CD14-positive monocyte (primary cell): ENCODE data around the gene BMPER. TPM values are rescaled to one million over a fixed set of nuclear protein-coding genes. Genes with fewer than 3 reads are reported as not detected.

Experiments used
- DNase-seq, 3 donors: peaks; one replicate each; pipeline ENCODE4 v3.0.0-alpha.2; 2011 to 2022
- H2AFZ ChIP-seq: 2 replicates; pipeline ENCODE4 v1.6.0; 2012; ENCODE audit warnings: mild to moderate bottlenecking, low read depth, low read length, inconsistent platforms; ENCODE audit not compliant: insufficient read depth, poor library complexity, severe bottlenecking
- H3K27ac ChIP-seq, 2 donors: 1 replicate in 1 of 2; 2 replicates in 1 of 2; pipeline ENCODE4 v1.5.1; 2012 to 2013; ENCODE audit warnings: low read length in 2 of 2, control low read depth in 1 of 2, inconsistent platforms in 1 of 2, low read depth in 1 of 2, mild to moderate bottlenecking in 1 of 2
- H3K27me3 ChIP-seq, 2 donors: one replicate each; pipeline versions ENCODE4 v1.6.0 to v1.6.1; 2011 to 2013; ENCODE audit warnings: low read length in 2 of 2; ENCODE audit not compliant: control insufficient read depth in 2 of 2, insufficient read depth in 2 of 2
- H3K36me3 ChIP-seq, 2 donors: replicated peaks in 1 of 2; 1 replicate in 1 of 2; 2 replicates in 1 of 2; pipeline versions ENCODE4 v1.5.1 to v1.6.1; 2012 to 2013; ENCODE audit warnings: low read length in 2 of 2, control low read depth in 1 of 2, inconsistent platforms in 1 of 2, mild to moderate bottlenecking in 1 of 2; ENCODE audit not compliant: insufficient read depth in 2 of 2, control insufficient read depth in 1 of 2
- H3K4me1 ChIP-seq, 2 donors: 1 replicate in 1 of 2; 2 replicates in 1 of 2; pipeline versions ENCODE4 v1.5.1 to v1.6.1; 2012 to 2013; ENCODE audit warnings: low read length in 2 of 2, control low read depth in 1 of 2, inconsistent platforms in 1 of 2, mild to moderate bottlenecking in 1 of 2, moderate library complexity in 1 of 2; ENCODE audit not compliant: insufficient read depth in 2 of 2, control insufficient read depth in 1 of 2
- H3K4me2 ChIP-seq: replicated peaks from 2 replicates; pipeline ENCODE3; 2012; ENCODE audit warnings: low read length, moderate library complexity, mild to moderate bottlenecking; ENCODE audit not compliant: poor library complexity, severe bottlenecking; ENCODE audit errors: extremely low read depth
- H3K4me3 ChIP-seq, 3 experiments: fragments of 200-600 bp in 1 of 3; sonication (generic) in 1 of 3; replicated peaks in 1 of 3; 1 replicate in 2 of 3; 2 replicates in 1 of 3; pipeline ENCODE4 v1.5.1; 2011 to 2013; ENCODE audit warnings: low read length in 3 of 3, mild to moderate bottlenecking in 3 of 3, control low read depth in 2 of 3, low read depth in 2 of 3, inconsistent platforms in 1 of 3, moderate library complexity in 1 of 3
- H3K79me2 ChIP-seq: 2 replicates; pipeline ENCODE4 v1.6.0; 2012; ENCODE audit warnings: mild to moderate bottlenecking, control low read depth, inconsistent platforms, low read length, moderate library complexity; ENCODE audit not compliant: insufficient read depth
- H3K9ac ChIP-seq: 2 replicates; pipeline ENCODE4 v1.6.0; 2017; ENCODE audit warnings: low read length, mild to moderate bottlenecking; ENCODE audit not compliant: insufficient read depth, poor library complexity, severe bottlenecking
- H3K9me3 ChIP-seq, 2 donors: replicated peaks in 1 of 2; 1 replicate in 1 of 2; 2 replicates in 1 of 2; pipeline versions ENCODE4 v1.5.1 to v1.6.1; 2012 to 2013; ENCODE audit warnings: low read length in 2 of 2, control low read depth in 1 of 2; ENCODE audit not compliant: control insufficient read depth in 1 of 2, insufficient read depth in 1 of 2
- H4K20me1 ChIP-seq: 2 replicates; pipeline ENCODE4 v1.6.0; 2012; ENCODE audit warnings: mild to moderate bottlenecking, low read length, control low read depth, moderate library complexity; ENCODE audit not compliant: insufficient read depth
- H3K27ac Mint-ChIP-seq, 7 donors: one replicate each; pipeline ENCODE4 v1.8.0; 2020; ENCODE audit warnings: mild to moderate bottlenecking in 7 of 7, mixed read lengths in 7 of 7, moderate library complexity in 6 of 7, inconsistent platforms in 2 of 7
- H3K27me3 Mint-ChIP-seq, 3 donors: one replicate each; pipeline ENCODE4 v1.8.0; 2021 to 2022; ENCODE audit warnings: low read depth in 3 of 3, mild to moderate bottlenecking in 3 of 3, mixed read lengths in 3 of 3, moderate library complexity in 3 of 3, inconsistent platforms in 1 of 3
- H3K36me3 Mint-ChIP-seq, 2 donors: one replicate each; pipeline ENCODE4 v1.8.0; 2020; ENCODE audit warnings: mixed read lengths in 2 of 2, inconsistent platforms in 1 of 2, mild to moderate bottlenecking in 1 of 2
- H3K4me1 Mint-ChIP-seq: one replicate; pipeline ENCODE4 v1.8.0; 2020; ENCODE audit warnings: mild to moderate bottlenecking, mixed read lengths
- H3K4me3 Mint-ChIP-seq, 2 donors: one replicate each; pipeline ENCODE4 v1.8.0; 2020; ENCODE audit warnings: mild to moderate bottlenecking in 2 of 2, mixed read lengths in 2 of 2, moderate library complexity in 1 of 2
- H3K9me3 Mint-ChIP-seq, 7 donors: one replicate each; pipeline ENCODE4 v1.8.0; 2020 to 2022; ENCODE audit warnings: mixed read lengths in 7 of 7, mild to moderate bottlenecking in 6 of 7, moderate library complexity in 6 of 7, inconsistent platforms in 2 of 7
- WGBS: methylation state at CpG from one replicate; pipeline ENCODE4 v1.1.5; 2013; ENCODE audit warnings: missing lambda C conversion rate; ENCODE audit not compliant: insufficient coverage; 5-methylcytosine and 5-hydroxymethylcytosine counted together
- intact Hi-C, 2 donors: fragments of 100-400 bp; cut with micrococcal nuclease; formaldehyde crosslinking; loops; one replicate each; pipeline versions ENCODE4 v1.15.0 to v1.15.1; 2023
- polyA plus RNA-seq, 3 donors: library from polyadenylated mRNA; depleted of rRNA in 1 of 3; unstranded in 2 of 3; stranded (reverse) in 1 of 3; fragments of 300-500 nt in 2 of 3; fragments of >200 nt in 1 of 3; fragmentation: Illumina TruSeq in 2 of 3; gene quantifications; 1 replicate in 2 of 3; 2 replicates in 1 of 3; pipeline ENCODE4 v1.2.3, GENCODE V29; 2012 to 2021
- TF ChIP-seq, protein P1 (sequence below): fragments of 200-600 bp; IDR thresholded peaks from one replicate; pipeline ENCODE4 v1.8.0; 2022; ENCODE audit warnings: antibody characterized with exemption, mild to moderate bottlenecking

The BMPER gene
- polyA plus RNA-seq, 3 donors: not detected

DNA sequence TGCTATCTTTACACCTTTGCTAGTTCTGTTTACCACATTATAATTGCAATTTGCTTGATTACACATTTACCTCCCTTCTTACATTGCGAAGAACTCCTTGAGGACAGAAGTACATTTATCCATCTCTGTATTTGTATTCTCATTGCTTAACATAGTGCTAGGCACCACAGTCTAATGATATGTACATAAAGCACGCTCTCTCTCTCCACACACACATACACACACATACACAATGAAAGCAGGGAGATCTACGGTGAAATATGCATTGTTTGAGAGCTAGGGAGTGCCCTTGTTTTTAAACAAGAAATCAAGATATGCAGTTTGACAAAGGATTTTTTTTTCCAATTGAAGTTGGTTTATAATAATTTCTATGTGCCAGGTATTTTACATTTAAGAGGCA, 148.7 kb downstream of the BMPER start:
- Histone ChIP-seq H4K20me1 (no peaks in the 10 kb centered on the region), H2AFZ (no peak overlapping the region), H3K4me2 (no peak overlapping the region), H3K79me2 (no peaks in the 10 kb centered on the region), H3K4me3 (no peak overlapping the region), H3K4me1 (no peaks in the 10 kb centered on the region), H3K36me3 (no peaks in the 10 kb centered on the region), H3K27ac (no peak overlapping the region), H3K9me3 (no peaks in the 10 kb centered on the region), H3K9ac (no peak overlapping the region), H3K27me3 (no peaks in the 10 kb centered on the region)
- Mint-ChIP-seq H3K27ac (no peak overlapping the region), H3K9me3 (peaks cover 0 to 10% (median 3%) of the 10 kb centered on the region in 7 donors), H3K27me3 (peaks cover 0 to 2% (median 0%) of the 10 kb centered on the region in 3 donors), H3K4me3 (no peak overlapping the region), H3K4me1 (no peaks in the 10 kb centered on the region), H3K36me3 (no peaks in the 10 kb centered on the region)
- intact Hi-C loops: no loop called here
- no peak for DNase-seq
- TF ChIP-seq, protein P1, sequence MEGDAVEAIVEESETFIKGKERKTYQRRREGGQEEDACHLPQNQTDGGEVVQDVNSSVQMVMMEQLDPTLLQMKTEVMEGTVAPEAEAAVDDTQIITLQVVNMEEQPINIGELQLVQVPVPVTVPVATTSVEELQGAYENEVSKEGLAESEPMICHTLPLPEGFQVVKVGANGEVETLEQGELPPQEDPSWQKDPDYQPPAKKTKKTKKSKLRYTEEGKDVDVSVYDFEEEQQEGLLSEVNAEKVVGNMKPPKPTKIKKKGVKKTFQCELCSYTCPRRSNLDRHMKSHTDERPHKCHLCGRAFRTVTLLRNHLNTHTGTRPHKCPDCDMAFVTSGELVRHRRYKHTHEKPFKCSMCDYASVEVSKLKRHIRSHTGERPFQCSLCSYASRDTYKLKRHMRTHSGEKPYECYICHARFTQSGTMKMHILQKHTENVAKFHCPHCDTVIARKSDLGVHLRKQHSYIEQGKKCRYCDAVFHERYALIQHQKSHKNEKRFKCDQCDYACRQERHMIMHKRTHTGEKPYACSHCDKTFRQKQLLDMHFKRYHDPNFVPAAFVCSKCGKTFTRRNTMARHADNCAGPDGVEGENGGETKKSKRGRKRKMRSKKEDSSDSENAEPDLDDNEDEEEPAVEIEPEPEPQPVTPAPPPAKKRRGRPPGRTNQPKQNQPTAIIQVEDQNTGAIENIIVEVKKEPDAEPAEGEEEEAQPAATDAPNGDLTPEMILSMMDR: no peak
- WGBS: 100% methylated on average over 1 of the region's 3 CpGs

DNA sequence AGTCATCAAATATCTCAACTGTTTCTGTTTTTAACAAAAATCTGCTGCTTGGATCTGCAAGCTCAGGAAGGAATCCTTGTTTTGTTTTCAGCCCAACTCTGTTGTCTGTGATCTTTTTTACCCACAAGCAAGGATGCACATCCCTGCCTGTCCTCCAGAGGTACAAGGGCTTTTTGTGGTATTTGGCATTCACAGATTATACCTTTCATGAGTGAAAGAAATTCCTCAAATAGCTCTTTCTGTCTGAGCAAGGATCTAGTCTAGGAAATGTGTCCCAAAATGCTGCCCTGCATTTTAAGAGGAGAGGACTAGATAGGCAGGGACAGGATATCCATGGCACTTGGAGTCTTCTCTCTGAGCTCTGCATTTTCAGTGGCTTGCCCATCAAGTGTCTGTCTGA, 151.8 kb downstream of the BMPER start:
- H2AFZ ChIP-seq: no peak overlapping the region
- H3K27me3 ChIP-seq: no peaks in the 10 kb centered on the region
- H3K27ac ChIP-seq: no peak overlapping the region
- H3K9me3 Mint-ChIP-seq: peaks cover 0 to 13% (median 2%) of the 10 kb centered on the region in 7 donors
- no peaks in the 10 kb centered on the region for H3K4me1 Mint-ChIP-seq
- no peak overlapping the region for H3K4me3 Mint-ChIP-seq
- H3K36me3 Mint-ChIP-seq: no peaks in the 10 kb centered on the region
- no peak for DNase-seq
- intact Hi-C loops: no loop called here
- TF ChIP-seq, protein P1: no peak
- H3K4me3 ChIP-seq: no peak overlapping the region
- no peaks in the 10 kb centered on the region for H3K4me1 ChIP-seq
- H3K9me3 ChIP-seq: no peaks in the 10 kb centered on the region
- no peaks in the 10 kb centered on the region for H3K36me3 ChIP-seq
- no peaks in the 10 kb centered on the region for H3K79me2 ChIP-seq
- no peak overlapping the region for H3K27ac Mint-ChIP-seq
- H3K4me2 ChIP-seq: no peak overlapping the region
- H4K20me1 ChIP-seq: no peaks in the 10 kb centered on the region
- no peak overlapping the region for H3K9ac ChIP-seq
- H3K27me3 Mint-ChIP-seq: peaks cover 0 to 2% (median 0%) of the 10 kb centered on the region in 3 donors
